ENCODE data around the gene BARD1. TPM values are rescaled to one million over a fixed set of nuclear protein-coding genes. Genes with fewer than 3 reads are reported as not detected.

BARD1 gene
- total RNA-seq, 1 experiment from 2014 or later: 29.7 TPM

GRCh38 chr2:214772443-214773015 is 37.0 kb downstream of the BARD1 start:
- no peaks in the 10 kb centered on the region for H3K27me3 ChIP-seq (replicated peaks; ENCODE audit: insufficient read depth, low read depth, low read length, poor library complexity)
- POLR2A ChIA-PET (ENCODE audit: low non-redundant PET): no interaction called here
- CTCF ChIA-PET: no interaction called here
- no peak overlapping the region for H3K4me3 ChIP-seq (ENCODE audit: low read depth, low read length, poor library complexity, severe bottlenecking)
- H3K9me3 ChIP-seq (ENCODE audit: low read depth, low read length, poor library complexity, severe bottlenecking): peaks cover 18% of the 10 kb centered on the region
- peak; percentile 13 for DNase-seq (ENCODE audit: low spot score)
- peaks cover 34% of the 10 kb centered on the region for H3K36me3 ChIP-seq (ENCODE audit: insufficient read depth, low read length, poor library complexity, severe bottlenecking)
- H3K4me1 ChIP-seq (ENCODE audit: insufficient read depth, low read length, poor library complexity, severe bottlenecking): peaks cover 11% of the 10 kb centered on the region
- intact Hi-C loops (cut with micrococcal nuclease; ENCODE audit: unreplicated experiment): no loop called here
- H3K27ac ChIP-seq (ENCODE audit: low read depth, low read length, poor library complexity, severe bottlenecking): no peak overlapping the region
- BruUV-seq (replicated peaks): no TSS peak
- TF ChIP-seq EZH2 (IDR thresholded peaks at IDR 0.05; ENCODE audit: borderline replicate concordance, low read depth, low read length, poor library complexity, severe bottlenecking): no peak
- TF ChIP-seq CTCF (conservative IDR thresholded peaks at IDR 0.05; ENCODE audit: low read depth, low read length): no peak

DNA sequence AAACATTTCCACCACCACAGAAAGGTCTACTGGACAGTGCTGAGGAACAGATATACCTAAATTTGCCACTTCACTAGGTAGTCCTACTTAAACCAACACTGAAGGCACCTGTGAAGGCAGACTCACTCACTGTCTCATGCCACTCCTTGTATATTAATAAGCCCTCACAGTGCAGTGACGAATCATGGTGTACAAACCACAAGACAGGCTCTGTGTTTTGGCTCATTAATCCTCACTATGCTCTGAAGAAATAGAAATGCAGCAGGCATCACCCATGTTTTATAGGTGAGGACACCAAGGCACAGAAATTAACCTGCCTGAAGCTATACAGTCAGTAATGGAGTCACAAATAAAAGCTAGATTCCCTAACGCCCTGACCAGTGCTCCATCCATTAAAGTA is 44.3 kb downstream of the BARD1 start:
- ChIA-PET CTCF (no interaction called here), POLR2A (ENCODE audit: low non-redundant PET) (no interaction called here)
- DNase-seq (ENCODE audit: low spot score): no peak
- no TSS peak for BruUV-seq (replicated peaks)
- Histone ChIP-seq H3K9me3 (ENCODE audit: low read depth, low read length, poor library complexity, severe bottlenecking) (no peaks in the 10 kb centered on the region), H3K4me3 (ENCODE audit: low read depth, low read length, poor library complexity, severe bottlenecking) (no peak overlapping the region), H3K4me1 (ENCODE audit: insufficient read depth, low read length, poor library complexity, severe bottlenecking) (no peaks in the 10 kb centered on the region), H3K27me3 (replicated peaks; ENCODE audit: insufficient read depth, low read depth, low read length, poor library complexity) (no peaks in the 10 kb centered on the region), H3K36me3 (ENCODE audit: insufficient read depth, low read length, poor library complexity, severe bottlenecking) (peaks cover 19% of the 10 kb centered on the region), H3K27ac (ENCODE audit: low read depth, low read length, poor library complexity, severe bottlenecking) (no peak overlapping the region)
- intact Hi-C loops (cut with micrococcal nuclease; ENCODE audit: unreplicated experiment): no loop called here
- TF ChIP-seq CTCF (conservative IDR thresholded peaks at IDR 0.05; ENCODE audit: low read depth, low read length): no peak
- no peak for TF ChIP-seq EZH2 (IDR thresholded peaks at IDR 0.05; ENCODE audit: borderline replicate concordance, low read depth, low read length, poor library complexity, severe bottlenecking)

DNA sequence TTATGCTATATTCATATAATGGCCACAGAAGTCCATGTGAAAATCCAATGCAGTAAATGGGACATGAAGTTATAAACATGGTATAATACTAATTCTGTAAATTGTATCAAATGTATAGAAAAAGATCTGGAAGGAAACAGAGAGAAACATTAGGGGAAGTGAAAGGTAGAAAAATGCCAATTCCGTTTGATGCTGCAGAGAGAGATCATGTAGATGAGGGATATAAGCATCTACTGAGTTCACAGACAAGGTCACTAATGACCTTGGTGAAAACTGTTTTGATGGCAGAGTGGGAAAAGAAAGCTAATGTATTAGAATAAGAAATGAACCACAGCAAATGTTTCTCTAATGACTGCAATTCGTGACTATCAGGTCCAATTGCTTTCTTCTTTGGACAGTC is 56.0 kb downstream of the BARD1 start:
- CTCF ChIA-PET: no interaction called here
- Histone ChIP-seq H3K4me1 (ENCODE audit: insufficient read depth, low read length, poor library complexity, severe bottlenecking) (no peaks in the 10 kb centered on the region), H3K27ac (ENCODE audit: low read depth, low read length, poor library complexity, severe bottlenecking) (no peak overlapping the region), H3K36me3 (ENCODE audit: insufficient read depth, low read length, poor library complexity, severe bottlenecking) (peaks cover 16% of the 10 kb centered on the region), H3K9me3 (ENCODE audit: low read depth, low read length, poor library complexity, severe bottlenecking) (no peaks in the 10 kb centered on the region), H3K4me3 (ENCODE audit: low read depth, low read length, poor library complexity, severe bottlenecking) (no peak overlapping the region), H3K27me3 (replicated peaks; ENCODE audit: insufficient read depth, low read depth, low read length, poor library complexity) (no peaks in the 10 kb centered on the region)
- TF ChIP-seq CTCF (conservative IDR thresholded peaks at IDR 0.05; ENCODE audit: low read depth, low read length): no peak
- intact Hi-C loops (cut with micrococcal nuclease; ENCODE audit: unreplicated experiment): no loop called here
- no TSS peak for BruUV-seq (replicated peaks)
- POLR2A ChIA-PET (ENCODE audit: low non-redundant PET): no interaction called here
- no peak for DNase-seq (ENCODE audit: low spot score)
